ENCODE data around the gene ZNF71. TPM values are rescaled to one million over a fixed set of nuclear protein-coding genes. Genes with fewer than 3 reads are reported as not detected.

Gene ZNF71
- total RNA-seq: 6.7 and 8.8 TPM in 2 replicates

DNA sequence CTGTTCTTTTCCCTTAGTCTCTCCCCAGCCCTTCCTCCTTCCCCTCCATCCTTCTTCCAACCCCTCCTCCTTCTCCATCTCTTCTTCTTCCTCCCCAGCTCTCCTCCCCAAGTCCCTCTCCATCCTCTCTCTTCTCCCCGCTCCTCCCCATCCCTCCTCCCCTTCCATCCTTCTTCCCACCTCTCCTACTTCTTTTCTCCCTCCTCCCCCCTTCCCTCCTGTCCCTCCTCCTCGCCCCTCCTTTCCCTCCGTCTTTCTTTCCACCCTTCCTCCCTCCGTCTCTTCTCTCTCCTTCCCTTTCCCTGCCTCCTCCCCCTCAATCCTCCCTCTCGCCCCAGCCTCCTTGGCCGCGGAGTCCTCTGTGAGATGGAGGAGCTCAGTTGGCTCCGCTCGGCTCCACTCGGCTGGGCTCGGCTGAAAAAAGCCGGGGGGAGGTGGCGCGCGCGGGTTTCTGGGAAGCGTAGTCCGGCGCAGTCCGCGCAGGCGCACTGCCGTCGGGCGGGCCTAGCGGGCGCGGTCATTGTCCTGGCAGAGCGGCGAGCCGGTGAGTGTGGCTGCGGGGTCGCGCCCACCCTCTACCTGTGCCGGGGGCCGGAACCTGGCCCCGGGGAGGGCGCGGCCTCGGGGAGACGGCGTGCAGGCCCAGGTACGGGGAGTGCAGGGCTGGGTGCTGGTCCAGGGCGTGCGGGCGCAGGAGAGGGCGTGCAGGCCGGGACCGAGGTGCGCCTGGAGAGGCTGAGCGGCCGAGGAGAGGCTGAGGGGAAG, at the start of gene ZNF71:
Gene ZNF71, plus strand, starts transcription at position 520 of the 765 bp plus-strand sequence. CDS start 6,257 bp downstream, outside the sequence.
- H3K4me3 ChIP-seq (ENCODE audit: low read depth, low read length): peak within 1 kb of the TSS; percentile 98
- TF ChIP-seq CTCF (conservative IDR thresholded peaks at IDR 0.05; ENCODE audit: low read depth, low read length): no peak
- DNase-seq (ENCODE audit: low read depth): peak; percentile 30

DNA sequence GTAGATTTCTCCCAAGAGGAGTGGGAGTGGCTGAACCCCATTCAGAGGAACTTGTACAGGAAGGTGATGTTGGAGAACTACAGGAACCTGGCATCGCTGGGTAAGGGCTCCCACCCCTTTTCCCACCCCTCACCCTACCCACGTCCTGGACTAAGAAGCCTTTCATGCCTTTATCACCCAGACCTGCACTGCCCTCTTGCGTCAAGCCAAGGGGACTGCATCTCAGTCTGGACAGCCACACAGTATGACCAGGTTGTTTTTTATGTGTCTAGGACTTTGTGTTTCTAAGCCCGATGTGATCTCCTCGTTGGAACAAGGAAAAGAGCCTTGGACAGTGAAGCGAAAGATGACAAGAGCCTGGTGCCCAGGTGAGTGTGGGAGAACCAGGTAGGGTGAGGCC, 47.6 kb upstream of the ZNF71 start:
- TF ChIP-seq CTCF (conservative IDR thresholded peaks at IDR 0.05; ENCODE audit: low read depth, low read length): no peak
- DNase-seq (ENCODE audit: low read depth): no peak
- H3K4me3 ChIP-seq (ENCODE audit: low read depth, low read length): no peak overlapping the region

DNA sequence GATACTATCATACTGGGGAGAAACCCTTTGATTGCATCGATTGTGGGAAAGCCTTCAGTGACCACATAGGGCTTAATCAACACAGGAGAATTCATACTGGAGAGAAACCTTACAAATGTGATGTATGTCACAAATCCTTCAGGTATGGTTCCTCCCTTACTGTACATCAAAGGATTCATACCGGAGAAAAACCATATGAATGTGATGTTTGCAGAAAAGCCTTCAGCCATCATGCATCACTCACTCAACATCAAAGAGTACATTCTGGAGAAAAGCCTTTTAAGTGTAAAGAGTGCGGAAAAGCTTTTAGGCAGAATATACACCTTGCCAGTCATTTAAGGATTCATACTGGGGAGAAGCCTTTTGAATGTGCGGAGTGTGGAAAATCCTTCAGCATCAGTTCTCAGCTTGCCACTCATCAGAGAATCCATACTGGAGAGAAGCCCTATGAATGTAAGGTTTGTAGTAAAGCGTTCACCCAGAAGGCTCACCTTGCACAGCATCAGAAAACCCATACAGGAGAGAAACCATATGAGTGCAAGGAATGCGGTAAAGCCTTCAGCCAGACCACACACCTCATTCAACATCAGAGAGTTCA, 40.7 kb upstream of the ZNF71 start:
- DNase-seq (ENCODE audit: low read depth): no peak
- H3K4me3 ChIP-seq (ENCODE audit: low read depth, low read length): no peak overlapping the region
- no peak for TF ChIP-seq CTCF (conservative IDR thresholded peaks at IDR 0.05; ENCODE audit: low read depth, low read length)

GRCh38 chr19:56562766-56563165, 32.3 kb upstream of the ZNF71 start:
- no peak overlapping the region for H3K4me3 ChIP-seq (ENCODE audit: low read depth, low read length)
- DNase-seq (ENCODE audit: low read depth): no peak
- no peak for TF ChIP-seq CTCF (conservative IDR thresholded peaks at IDR 0.05; ENCODE audit: low read depth, low read length)

- H3K4me3 ChIP-seq (ENCODE audit: low read depth, low read length): peak overlapping the region; percentile 88
- TF ChIP-seq CTCF (conservative IDR thresholded peaks at IDR 0.05; ENCODE audit: low read depth, low read length): no peak
- DNase-seq (ENCODE audit: low read depth): peak; percentile 4
Observed at GRCh38 chr19:56566904-56567273, 28.2 kb upstream of the ZNF71 start.

GRCh38 chr19:56567274-56568120, 27.6 kb upstream of the ZNF71 start, which contains the start of gene ZNF470:
ZNF470 (plus strand) TSS chr19:56567468; CDS start chr19:56570312, 2,844 bp downstream.
- DNase-seq (ENCODE audit: low read depth): peak; percentile 40
- H3K4me3 ChIP-seq (ENCODE audit: low read depth, low read length): peak within 1 kb of the TSS; percentile 88
- TF ChIP-seq CTCF (conservative IDR thresholded peaks at IDR 0.05; ENCODE audit: low read depth, low read length): no peak
